ENCODE measurements around the gene VPS39.
"Not testable (repeated sequence)": the region's sequence is repeated elsewhere in the genome, so short reads cannot be mapped to it uniquely, and the experiment has no call there.

VPS39 gene

GRCh38 chr15:42207674-42208579 is at the start of gene VPS39:
TSS of gene VPS39 (minus strand) at chr15:42208304. CDS start at chr15:42208153, 151 bp downstream.
- DNase-seq, result peak; percentile 82 to 86

GRCh38 chr15:42253300-42253699 is 45.2 kb upstream of the VPS39 start:
- DNase-seq, result no peak

- no peak for DNase-seq
Measured at GRCh38 chr15:42240823-42241222, 32.7 kb upstream of the VPS39 start.

GRCh38 chr15:42239528-42240182 is 31.6 kb upstream of the VPS39 start:
- DNase-seq, result no peak

- no peak for DNase-seq
Measured at GRCh38 chr15:42233107-42233506, 25.0 kb upstream of the VPS39 start.

GRCh38 chr15:42232606-42233005 is 24.5 kb upstream of the VPS39 start:
- no peak for DNase-seq

GRCh38 chr15:42231088-42231487 is 23.0 kb upstream of the VPS39 start:
- no peak for DNase-seq

- DNase-seq, result not testable (repeated sequence)
Measured at GRCh38 chr15:42228981-42229380, 20.9 kb upstream of the VPS39 start.

GRCh38 chr15:42228036-42228435 is 19.9 kb upstream of the VPS39 start:
- no peak for DNase-seq

- DNase-seq, result no peak
Measured at GRCh38 chr15:42226648-42227047, 18.5 kb upstream of the VPS39 start.

- DNase-seq, result no peak
Measured at GRCh38 chr15:42220216-42220615, 12.1 kb upstream of the VPS39 start.

GRCh38 chr15:42218953-42219592 is 11.0 kb upstream of the VPS39 start:
- DNase-seq, result no peak

- no peak for DNase-seq
Measured at GRCh38 chr15:42217568-42217967, 9.5 kb upstream of the VPS39 start.

- DNase-seq, result no peak
Measured at GRCh38 chr15:42215913-42216829, 8.1 kb upstream of the VPS39 start.

- no peak for DNase-seq
Measured at GRCh38 chr15:42214600-42214999, 6.5 kb upstream of the VPS39 start.

GRCh38 chr15:42213511-42213910 is 5.4 kb upstream of the VPS39 start:
- no peak for DNase-seq

- no peak for DNase-seq
Measured at GRCh38 chr15:42210696-42211095, 2.6 kb upstream of the VPS39 start.

- no peak for DNase-seq
Measured at GRCh38 chr15:42206406-42206805, 1.7 kb downstream of the VPS39 start.

GRCh38 chr15:42203891-42204290 is 4.2 kb downstream of the VPS39 start:
- no peak for DNase-seq

GRCh38 chr15:42202653-42203052 is 5.5 kb downstream of the VPS39 start:
- no peak for DNase-seq

- no peak for DNase-seq
Measured at GRCh38 chr15:42201801-42202200, 6.3 kb downstream of the VPS39 start.

GRCh38 chr15:42199126-42199525 is 9.0 kb downstream of the VPS39 start:
- DNase-seq, result no peak

- no peak for DNase-seq
Measured at GRCh38 chr15:42198516-42198915, 9.6 kb downstream of the VPS39 start.

Measured in NCI-H2081 (cell line).